D721Med (cell line): ENCODE results near the gene SPSB3.
"Not testable (repeated sequence)": the region's sequence is repeated elsewhere in the genome, so short reads cannot be mapped to it uniquely, and the experiment has no call there.

Source experiments
- DNase-seq: peaks from one replicate; pipeline ENCODE4 v3.0.0; 2011; ENCODE audit warnings: low spot score; ENCODE audit not compliant: insufficient read length
- FAIRE-seq: peaks from 2 replicates; lab custom pipeline; 2011; peaks lifted over from hg19 to GRCh38; lab: Jason Lieb, UNC
- TF ChIP-seq, protein P1 (sequence below): IDR thresholded peaks from 2 replicates; pipeline ENCODE4 v1.5.1; 2012; ENCODE audit warnings: mild to moderate bottlenecking, control low read depth; ENCODE audit not compliant: insufficient read depth; ENCODE audit errors: missing control alignments

SPSB3 gene

DNA sequence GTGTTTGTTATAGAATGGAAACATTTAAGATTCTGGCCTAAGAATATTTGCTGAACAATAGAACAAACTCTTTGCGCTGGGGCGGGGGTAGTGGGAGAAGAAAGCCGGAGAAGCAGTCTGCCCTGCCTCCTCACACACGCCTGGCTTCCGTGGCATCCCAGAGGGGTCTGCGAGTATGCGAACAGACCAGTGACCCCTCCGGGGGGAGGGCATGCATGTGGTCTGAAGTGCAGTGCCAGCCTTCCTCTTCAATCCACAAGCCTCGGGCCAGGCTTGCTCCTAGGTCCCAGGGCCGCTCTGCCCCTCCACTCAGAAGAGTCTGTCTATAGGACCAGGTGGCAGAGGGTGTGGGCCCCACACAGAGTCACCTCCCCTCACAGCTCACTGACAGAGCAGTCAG lies 25.3 kb upstream of the SPSB3 start:
- DNase-seq (no peak), FAIRE-seq (no peak)
- TF ChIP-seq, protein P1, sequence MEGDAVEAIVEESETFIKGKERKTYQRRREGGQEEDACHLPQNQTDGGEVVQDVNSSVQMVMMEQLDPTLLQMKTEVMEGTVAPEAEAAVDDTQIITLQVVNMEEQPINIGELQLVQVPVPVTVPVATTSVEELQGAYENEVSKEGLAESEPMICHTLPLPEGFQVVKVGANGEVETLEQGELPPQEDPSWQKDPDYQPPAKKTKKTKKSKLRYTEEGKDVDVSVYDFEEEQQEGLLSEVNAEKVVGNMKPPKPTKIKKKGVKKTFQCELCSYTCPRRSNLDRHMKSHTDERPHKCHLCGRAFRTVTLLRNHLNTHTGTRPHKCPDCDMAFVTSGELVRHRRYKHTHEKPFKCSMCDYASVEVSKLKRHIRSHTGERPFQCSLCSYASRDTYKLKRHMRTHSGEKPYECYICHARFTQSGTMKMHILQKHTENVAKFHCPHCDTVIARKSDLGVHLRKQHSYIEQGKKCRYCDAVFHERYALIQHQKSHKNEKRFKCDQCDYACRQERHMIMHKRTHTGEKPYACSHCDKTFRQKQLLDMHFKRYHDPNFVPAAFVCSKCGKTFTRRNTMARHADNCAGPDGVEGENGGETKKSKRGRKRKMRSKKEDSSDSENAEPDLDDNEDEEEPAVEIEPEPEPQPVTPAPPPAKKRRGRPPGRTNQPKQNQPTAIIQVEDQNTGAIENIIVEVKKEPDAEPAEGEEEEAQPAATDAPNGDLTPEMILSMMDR, result no peak

DNA sequence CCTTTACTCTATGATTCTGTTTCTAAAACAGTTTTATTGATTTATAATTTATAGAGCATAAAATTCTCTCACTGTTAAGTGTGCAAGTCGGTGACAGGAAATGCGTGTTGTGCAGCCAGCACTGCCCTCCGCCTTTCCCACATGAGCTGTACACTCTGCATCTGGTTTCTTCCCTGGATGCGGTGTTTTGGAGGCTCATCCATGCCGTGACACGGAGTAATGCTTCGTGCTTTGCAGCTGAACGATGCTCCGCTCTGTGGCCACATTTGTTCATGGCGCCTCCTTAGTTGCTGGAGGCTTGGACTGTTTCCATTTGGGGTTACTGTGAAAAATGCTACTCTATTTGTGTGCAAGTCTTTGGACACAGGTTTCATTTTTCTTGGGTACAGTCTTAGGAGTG lies 18.3 kb upstream of the SPSB3 start:
- FAIRE-seq, result no peak
- DNase-seq, result no peak
- TF ChIP-seq, protein P1, result no peak

DNA sequence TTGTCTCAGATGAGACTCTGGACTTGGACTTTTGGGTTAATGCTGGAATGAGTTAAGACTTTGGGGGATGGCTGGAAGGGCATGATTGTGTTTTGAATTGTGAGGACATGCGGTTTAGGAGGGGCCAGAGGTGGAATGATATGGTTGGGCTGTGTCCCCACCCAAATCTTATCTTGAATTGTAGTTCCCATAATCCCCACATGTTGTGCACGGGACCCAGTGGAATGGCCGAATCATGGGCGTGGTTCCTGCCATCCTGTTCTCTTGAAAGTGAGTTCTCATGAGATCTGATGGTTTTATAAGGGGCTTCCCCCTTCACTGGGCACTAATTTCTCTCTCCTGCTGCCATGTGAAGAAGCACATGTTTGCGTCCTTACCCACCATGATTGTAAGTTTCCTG lies 16.9 kb upstream of the SPSB3 start:
- FAIRE-seq, DNase-seq: not testable (repeated sequence)

DNA sequence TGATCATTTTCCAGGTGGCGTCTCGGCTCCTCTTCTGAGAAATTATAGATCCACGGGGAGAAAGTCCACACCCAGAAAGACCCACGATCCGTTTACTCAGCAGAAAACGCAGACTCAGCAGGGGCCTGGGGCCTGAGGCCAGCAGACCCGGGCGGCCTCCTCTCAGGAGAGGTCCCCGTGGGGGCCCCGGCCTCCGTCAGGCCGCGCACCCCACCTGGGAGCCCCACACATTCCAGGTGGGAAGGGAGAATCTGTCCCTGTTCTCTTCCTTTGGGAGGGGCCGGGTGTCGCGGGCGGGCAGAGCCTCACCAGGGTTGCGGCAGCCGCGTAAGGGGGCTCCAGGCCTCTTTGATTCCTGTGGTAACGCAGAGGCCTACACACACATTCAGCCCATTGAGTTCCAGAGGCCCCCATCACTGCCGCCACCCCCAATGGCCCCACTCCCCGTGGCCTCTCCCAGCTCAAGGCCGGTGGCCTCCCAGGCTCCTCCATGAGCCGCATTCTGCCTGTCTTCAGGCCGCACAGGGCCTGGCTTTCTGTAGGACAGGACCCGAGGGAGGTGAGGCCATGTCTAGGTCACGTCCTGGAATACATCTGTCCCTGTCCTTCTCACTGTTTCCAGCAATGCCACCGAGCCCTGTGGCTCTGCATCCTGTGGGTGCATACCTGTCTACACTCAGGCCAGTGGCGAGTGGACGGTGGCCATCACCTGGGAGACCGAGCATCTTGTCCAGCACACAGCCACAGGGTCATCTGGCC lies 12.7 kb upstream of the SPSB3 start:
- no peak for FAIRE-seq
- no peak for DNase-seq

DNA sequence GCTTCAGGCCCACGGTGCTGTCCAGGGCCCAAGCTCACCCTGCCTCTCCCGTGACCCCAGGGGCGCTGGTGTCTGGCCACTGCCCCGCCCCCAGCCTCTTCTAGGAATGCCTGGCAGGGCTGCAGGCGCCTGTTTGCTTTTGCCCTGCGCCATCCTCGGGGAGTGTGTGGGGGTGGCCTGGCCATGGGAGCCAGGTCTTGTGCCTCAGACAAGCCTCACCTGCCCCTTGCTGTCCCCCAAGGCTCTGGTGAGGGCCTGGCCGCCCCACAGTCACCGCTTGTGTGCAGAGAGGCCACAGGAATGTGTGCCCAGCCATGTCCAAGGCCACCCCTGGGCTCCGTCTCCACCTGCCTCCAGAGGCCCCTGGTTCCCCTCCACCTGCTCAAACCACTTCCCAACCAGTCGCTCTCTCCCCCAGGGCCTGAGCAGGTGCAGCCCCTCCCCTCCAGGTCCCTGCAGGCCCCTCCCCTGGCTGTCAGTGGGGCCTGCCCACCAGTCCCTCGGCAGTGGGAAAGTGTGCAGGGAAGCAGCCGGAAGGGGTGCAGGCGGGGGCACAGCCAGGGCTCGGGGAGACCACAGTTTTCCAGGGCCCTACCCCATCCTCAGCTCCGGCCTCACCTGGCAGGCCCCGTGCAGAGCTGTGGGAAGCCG lies 12.0 kb upstream of the SPSB3 start:
- DNase-seq, result no peak
- TF ChIP-seq, protein P1, result no peak
- FAIRE-seq, result no peak

More for the DNA sequence above, 12.7 kb upstream of the SPSB3 start:
- TF ChIP-seq, protein P1, result no peak

DNA sequence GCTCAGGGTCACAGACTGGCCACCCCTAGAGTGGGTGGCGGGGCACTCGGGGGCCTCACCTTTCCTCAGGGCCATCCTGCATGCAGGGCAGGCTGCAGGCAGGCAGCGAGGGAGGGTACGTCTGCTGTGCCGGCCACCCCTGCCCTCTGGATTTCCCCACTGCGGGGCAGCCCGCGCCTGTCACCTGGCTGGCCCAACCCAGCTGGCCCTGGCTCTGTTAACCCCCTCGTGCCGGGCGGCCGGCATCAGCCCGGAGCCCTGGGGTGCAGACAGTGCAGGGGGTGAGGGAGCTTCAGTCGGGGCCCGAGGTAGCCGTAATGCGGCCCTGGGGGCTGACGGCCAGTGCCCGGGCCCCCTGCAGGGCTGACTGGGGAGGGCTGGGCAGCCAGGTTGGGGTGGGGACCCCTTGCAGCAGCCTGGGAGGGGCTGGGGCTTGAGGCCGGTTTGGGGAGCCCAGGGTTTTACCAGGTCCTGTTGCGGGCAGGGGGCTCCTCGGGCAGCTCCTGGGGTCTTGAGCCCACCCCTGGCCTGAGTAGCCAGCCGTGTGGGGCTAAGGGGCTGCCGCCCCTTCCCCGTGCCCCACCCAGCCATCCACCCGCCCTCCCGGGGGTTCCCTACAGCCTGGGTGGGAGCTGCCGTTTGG lies 11.3 kb upstream of the SPSB3 start, which contains the start of gene IGFALS:
Gene IGFALS (minus strand): TSS at position 128 of the 643 bp plus-strand sequence. CDS start 53 bp downstream, at position 75.
- no peak for FAIRE-seq
- TF ChIP-seq, protein P1, result no peak
- no peak for DNase-seq

DNA sequence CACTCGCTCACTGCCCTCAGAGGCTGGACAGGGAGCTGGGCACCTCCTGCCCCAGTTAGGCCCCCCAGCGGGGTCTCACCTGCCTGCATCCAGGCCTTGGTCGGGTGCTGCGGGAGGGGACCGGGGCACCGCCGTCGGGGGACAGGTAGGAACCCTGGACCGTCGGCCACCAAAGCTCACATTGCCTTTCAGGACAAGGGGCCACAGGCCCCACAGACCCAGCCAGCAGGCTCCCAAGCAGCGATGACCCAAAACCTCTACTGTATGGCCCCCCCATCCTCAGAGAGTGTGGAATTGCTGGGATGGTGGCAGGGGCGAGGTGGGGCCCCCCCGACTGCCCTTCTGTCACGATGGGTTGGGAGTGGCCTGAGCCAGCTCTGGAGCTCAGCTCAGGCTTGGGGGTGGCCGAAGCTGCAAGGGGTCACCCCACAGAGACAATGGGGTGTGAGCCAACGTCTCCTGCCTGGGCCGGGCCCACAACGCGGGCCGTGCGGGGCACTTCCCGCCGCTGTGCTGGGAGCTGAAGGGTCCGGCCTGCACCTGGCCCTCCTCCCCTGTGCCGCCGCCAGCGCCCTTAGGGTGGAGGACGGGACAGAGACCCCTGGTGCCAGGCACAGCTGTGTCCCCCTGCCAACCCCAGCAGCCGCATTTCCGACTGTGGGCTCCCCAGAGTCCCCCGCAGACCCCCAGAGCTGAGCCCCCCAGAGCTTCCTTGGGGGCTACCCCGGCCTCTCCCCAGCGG lies 10.6 kb upstream of the SPSB3 start:
- FAIRE-seq, result no peak

More for the DNA sequence above, 10.6 kb upstream of the SPSB3 start:
- no peak for DNase-seq
- TF ChIP-seq, protein P1, result no peak
